ENCODE data around the gene POLR3B.

GRCh38 chr12:106481246-106481645, 123.7 kb downstream of the POLR3B start:
- no peak for TF ChIP-seq ELF1 (IDR thresholded peaks at IDR 0.05; ENCODE audit: borderline replicate concordance, low read depth)
- TF ChIP-seq CTCF (IDR thresholded peaks at IDR 0.05 in 2 of 3, conservative IDR thresholded peaks at IDR 0.05 in 1 of 3; ENCODE audit: borderline replicate concordance in 1 of 3, insufficient read depth in 1 of 3, low read depth in 2 of 3, low read length in 2 of 3), result no peak
- no peak for TF ChIP-seq EZH2 (IDR thresholded peaks at IDR 0.05)
- TF ChIP-seq MAX (IDR thresholded peaks at IDR 0.05), result no peak
- TF ChIP-seq EZH2phosphoT487 (IDR thresholded peaks at IDR 0.05; ENCODE audit: borderline replicate concordance), result no peak
- TF ChIP-seq POLR2AphosphoS5 (IDR thresholded peaks at IDR 0.05; ENCODE audit: low read depth, low read length), result no peak
- TF ChIP-seq ATF3 (IDR thresholded peaks at IDR 0.05), result no peak
- TF ChIP-seq POLR2A (IDR thresholded peaks at IDR 0.05; ENCODE audit: borderline replicate concordance, extremely low read depth, insufficient read depth, insufficient read length), result no peak
- TF ChIP-seq ZNF274 (IDR thresholded peaks at IDR 0.05; ENCODE audit: low read depth, low read length), result no peak
- no peak for TF ChIP-seq RAD21 (IDR thresholded peaks at IDR 0.05; ENCODE audit: low read depth)
- TF ChIP-seq EGR1 (IDR thresholded peaks at IDR 0.05; ENCODE audit: low read depth), result no peak

Measured in HCT116 (cell line).